H9 (cell line): Measurements from ENCODE around the gene GPC3. TPM values are rescaled to one million over a fixed set of nuclear protein-coding genes. Genes with fewer than 3 reads are reported as not detected.

Experiments
- DNase-seq: peaks from one replicate; pipeline ENCODE4 v3.0.0-alpha.2; 2017
- H2AFZ ChIP-seq: one replicate; pipeline ENCODE4 v1.6.1; 2013; ENCODE audit warnings: mild to moderate bottlenecking, low read length, control low read depth, moderate library complexity
- H2AK5ac ChIP-seq: 2 replicates; pipeline ENCODE4 v1.6.1; 2013; ENCODE audit warnings: low read length, control low read depth, mixed read lengths; ENCODE audit not compliant: insufficient read length
- H2BK120ac ChIP-seq: one replicate; pipeline ENCODE4 v1.6.1; 2013; ENCODE audit warnings: low read depth, mild to moderate bottlenecking, low read length, control low read depth, inconsistent platforms; ENCODE audit not compliant: poor library complexity, severe bottlenecking
- H2BK12ac ChIP-seq: 2 replicates; pipeline ENCODE4 v1.6.1; 2013; ENCODE audit warnings: low read length, control low read depth, mixed read lengths, low read depth; ENCODE audit not compliant: insufficient read length
- H2BK15ac ChIP-seq: 2 replicates; pipeline ENCODE4 v1.6.1; 2013; ENCODE audit warnings: low read depth, low read length, control low read depth
- H2BK20ac ChIP-seq: one replicate; pipeline ENCODE4 v1.6.1; 2013; ENCODE audit warnings: low read depth, mild to moderate bottlenecking, low read length, control low read depth, inconsistent platforms; ENCODE audit not compliant: poor library complexity, severe bottlenecking
- H2BK5ac ChIP-seq: 2 replicates; pipeline ENCODE4 v1.6.1; 2013; ENCODE audit warnings: low read length, control low read depth, mixed read lengths; ENCODE audit not compliant: insufficient read length
- H3K14ac ChIP-seq: 2 replicates; pipeline ENCODE4 v1.6.1; 2013; ENCODE audit warnings: low read length, control low read depth; ENCODE audit not compliant: insufficient read depth
- H3K18ac ChIP-seq: 2 replicates; pipeline ENCODE4 v1.6.1; 2013; ENCODE audit warnings: low read depth, mild to moderate bottlenecking, mixed read lengths, low read length, control low read depth; ENCODE audit not compliant: insufficient read length
- H3K23ac ChIP-seq: 2 replicates; pipeline ENCODE4 v1.6.1; 2013; ENCODE audit warnings: low read length, control low read depth, mixed read lengths, low read depth; ENCODE audit not compliant: insufficient read length
- H3K23me2 ChIP-seq: 2 replicates; pipeline ENCODE4 v1.6.1; 2013; ENCODE audit warnings: low read depth, mild to moderate bottlenecking, mixed read lengths, low read length, control low read depth; ENCODE audit not compliant: insufficient read length, poor library complexity, severe bottlenecking
- H3K27ac ChIP-seq: 2 replicates; pipeline ENCODE4 v1.5.1; 2013; ENCODE audit warnings: low read length, control low read depth, mixed read lengths, low read depth; ENCODE audit not compliant: insufficient read length
- H3K27me3 ChIP-seq: 2 replicates; pipeline ENCODE4 v1.6.1; 2013; ENCODE audit warnings: low read length, control low read depth, inconsistent platforms; ENCODE audit not compliant: insufficient read depth
- H3K4ac ChIP-seq: 2 replicates; pipeline ENCODE4 v1.6.1; 2013; ENCODE audit warnings: low read depth, mild to moderate bottlenecking, control low read depth, inconsistent platforms, low read length, moderate library complexity
- H3K4me1 ChIP-seq: 2 replicates; pipeline ENCODE4 v1.6.1; 2013; ENCODE audit warnings: low read length, control low read depth, inconsistent platforms; ENCODE audit not compliant: insufficient read depth
- H3K4me2 ChIP-seq: 2 replicates; pipeline ENCODE4 v1.6.1; 2013; ENCODE audit warnings: low read length, control low read depth, mixed read lengths; ENCODE audit not compliant: insufficient read length, insufficient read depth
- H3K56ac ChIP-seq: 2 replicates; pipeline ENCODE4 v1.6.1; 2013; ENCODE audit warnings: low read depth, mild to moderate bottlenecking, mixed read lengths, low read length, control low read depth; ENCODE audit not compliant: insufficient read length
- H3K79me1 ChIP-seq: 2 replicates; pipeline ENCODE4 v1.6.1; 2013; ENCODE audit warnings: low read depth, mild to moderate bottlenecking, moderate library complexity, low read length, control low read depth, inconsistent platforms; ENCODE audit not compliant: insufficient read depth, poor library complexity, severe bottlenecking
- H3K79me2 ChIP-seq: 2 replicates; pipeline ENCODE4 v1.6.1; 2013; ENCODE audit warnings: low read length, control low read depth, inconsistent platforms; ENCODE audit not compliant: insufficient read depth
- H3K9ac ChIP-seq: 2 replicates; pipeline ENCODE4 v1.6.1; 2013; ENCODE audit warnings: low read length, control low read depth, mixed read lengths; ENCODE audit not compliant: insufficient read length; ENCODE audit errors: extremely low read depth
- H3K9me3 ChIP-seq: one replicate; pipeline ENCODE4 v1.6.1; 2013; ENCODE audit warnings: low read depth, low read length, inconsistent platforms; ENCODE audit not compliant: control insufficient read depth
- H3T11ph ChIP-seq: one replicate; pipeline ENCODE4 v1.6.1; 2013; ENCODE audit warnings: mild to moderate bottlenecking, low read length, control low read depth, inconsistent platforms
- H4K20me1 ChIP-seq: one replicate; pipeline ENCODE4 v1.6.1; 2013; ENCODE audit not compliant: control insufficient read depth, insufficient read length, insufficient read depth
- H4K5ac ChIP-seq: 2 replicates; pipeline ENCODE4 v1.6.1; 2013; ENCODE audit warnings: low read depth, mild to moderate bottlenecking, mixed read lengths, low read length, control low read depth; ENCODE audit not compliant: insufficient read length
- H4K8ac ChIP-seq: replicated peaks from 2 replicates; pipeline ENCODE4 v1.6.1; 2013; ENCODE audit warnings: low read length, control low read depth, mixed read lengths, low read depth; ENCODE audit not compliant: insufficient read length
- H4K91ac ChIP-seq: 2 replicates; pipeline ENCODE4 v1.6.1; 2013; ENCODE audit warnings: low read depth, mild to moderate bottlenecking, moderate library complexity, mixed read lengths, low read length, control low read depth; ENCODE audit not compliant: insufficient read length
- H3K27ac Mint-ChIP-seq, 3 experiments: 2 replicates in 2 of 3; 3 replicates in 1 of 3; pipeline ENCODE4 v1.8.0; 2020 to 2021; ENCODE audit warnings: mixed read lengths in 3 of 3, mild to moderate bottlenecking in 1 of 3, moderate library complexity in 1 of 3
- H3K27me3 Mint-ChIP-seq: 2 replicates; pipeline ENCODE4 v1.8.0; 2021; ENCODE audit warnings: low read depth, mild to moderate bottlenecking, moderate library complexity, mixed read lengths
- H3K36me3 Mint-ChIP-seq, 3 experiments: 2 replicates in 2 of 3; 3 replicates in 1 of 3; pipeline ENCODE4 v1.8.0; 2020 to 2021; ENCODE audit warnings: low read depth in 3 of 3, mixed read lengths in 3 of 3; ENCODE audit not compliant: insufficient read depth in 1 of 3
- H3K4me1 Mint-ChIP-seq, 2 experiments: 2 replicates each; pipeline ENCODE4 v1.8.0; 2020; ENCODE audit warnings: mixed read lengths in 2 of 2
- H3K4me3 Mint-ChIP-seq, 2 experiments: 2 replicates in 1 of 2; 3 replicates in 1 of 2; pipeline ENCODE4 v1.8.0; 2020 to 2021; ENCODE audit warnings: mild to moderate bottlenecking in 2 of 2, mixed read lengths in 2 of 2, moderate library complexity in 1 of 2
- H3K9me3 Mint-ChIP-seq, 2 experiments: 2 replicates in 1 of 2; 3 replicates in 1 of 2; pipeline ENCODE4 v1.8.0; 2020; ENCODE audit warnings: mild to moderate bottlenecking in 2 of 2, mixed read lengths in 2 of 2, moderate library complexity in 1 of 2
- WGBS: extraction: QIAGEN DNeasy Blood & Tissue Kit; methylation state at CpG from one replicate; pipeline ENCODE4 v1.1.7; 2013; ENCODE audit warnings: missing lambda C conversion rate, low lambda C conversion rate, mixed read lengths; ENCODE audit not compliant: insufficient read length; ENCODE audit errors: extremely low coverage; 5-methylcytosine and 5-hydroxymethylcytosine counted together
- total RNA-seq: library from RNA; stranded (reverse); gene quantifications from 2 replicates; pipeline ENCODE4 v1.2.1, GENCODE V29; 2021
- TF ChIP-seq, protein P1 (sequence below): fragments of 200-600 bp; sonication (generic); conservative IDR thresholded peaks from 3 replicates; pipeline ENCODE4 v1.8.0; 2021; ENCODE audit warnings: antibody characterized with exemption, mild to moderate bottlenecking

Gene GPC3
- total RNA-seq, 1 experiment from 2014 or later = 108 TPM

DNA sequence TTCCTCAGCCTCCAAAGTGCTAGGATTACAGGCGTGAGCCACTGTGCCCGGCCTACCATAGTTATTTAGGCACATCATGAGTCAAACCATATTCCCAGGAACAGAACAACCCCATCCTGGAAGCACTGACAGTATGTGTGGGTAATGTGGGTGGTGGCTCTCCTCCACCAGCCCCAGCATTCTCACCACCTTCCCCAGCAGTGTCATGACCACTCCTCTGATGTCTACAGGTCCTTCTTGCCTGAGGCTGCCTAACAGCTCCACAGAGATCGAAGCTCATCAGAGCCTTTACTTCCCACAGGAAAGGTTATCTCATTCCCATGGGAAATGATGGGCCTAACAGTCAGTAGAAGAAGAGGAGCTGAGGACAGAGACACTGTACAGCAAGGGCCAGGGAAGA, 440.6 kb downstream of the GPC3 start:
- H2BK15ac ChIP-seq = no peak overlapping the region

More for the DNA sequence above, 440.6 kb downstream of the GPC3 start:
- Histone ChIP-seq H4K8ac (no peak overlapping the region), H3K9ac (no peak overlapping the region), H4K5ac (peak overlapping the region; percentile 85), H3K4me2 (no peak overlapping the region), H3K56ac (no peak overlapping the region), H4K20me1 (no peaks in the 10 kb centered on the region), H3K23ac (no peak overlapping the region), H3K79me2 (no peaks in the 10 kb centered on the region), H2BK12ac (peak overlapping the region; percentile 66), H2AFZ (no peak overlapping the region), H3T11ph (peak overlapping the region; percentile 90), H2BK5ac (no peak overlapping the region), H2BK20ac (no peak overlapping the region), H2BK120ac (no peak overlapping the region), H3K14ac (no peak overlapping the region; the same call in 1 of the 2 replicates), H4K91ac (no peak overlapping the region), H3K23me2 (no peaks in the 10 kb centered on the region), H3K27ac (no peak overlapping the region), H3K18ac (peak overlapping the region; percentile 25), H3K4ac (peak overlapping the region; percentile 36), H2AK5ac (peak overlapping the region; percentile 57), H3K4me1 (no peaks in the 10 kb centered on the region), H3K27me3 (no peaks in the 10 kb centered on the region), H3K79me1 (no peaks in the 10 kb centered on the region), H3K9me3 (no peaks in the 10 kb centered on the region)
- Mint-ChIP-seq H3K27me3 (no peaks in the 10 kb centered on the region; the same call in 1 of the 2 replicates), H3K27ac (peak overlapping the region in 1 of 3 experiments; percentile 5; a peak in 1 of 7 replicates), H3K4me1 (peaks cover 21 to 26% of the 10 kb centered on the region in 2 experiments), H3K4me3 (no peak overlapping the region), H3K9me3 (peaks cover 12 to 17% of the 10 kb centered on the region in 2 experiments), H3K36me3 (peaks cover 26 to 47% (median 31%) of the 10 kb centered on the region in 3 experiments)
- no peak for DNase-seq
- no CpG with 5 or more reads among the region's 3 CpGs for WGBS
- TF ChIP-seq, protein P1, sequence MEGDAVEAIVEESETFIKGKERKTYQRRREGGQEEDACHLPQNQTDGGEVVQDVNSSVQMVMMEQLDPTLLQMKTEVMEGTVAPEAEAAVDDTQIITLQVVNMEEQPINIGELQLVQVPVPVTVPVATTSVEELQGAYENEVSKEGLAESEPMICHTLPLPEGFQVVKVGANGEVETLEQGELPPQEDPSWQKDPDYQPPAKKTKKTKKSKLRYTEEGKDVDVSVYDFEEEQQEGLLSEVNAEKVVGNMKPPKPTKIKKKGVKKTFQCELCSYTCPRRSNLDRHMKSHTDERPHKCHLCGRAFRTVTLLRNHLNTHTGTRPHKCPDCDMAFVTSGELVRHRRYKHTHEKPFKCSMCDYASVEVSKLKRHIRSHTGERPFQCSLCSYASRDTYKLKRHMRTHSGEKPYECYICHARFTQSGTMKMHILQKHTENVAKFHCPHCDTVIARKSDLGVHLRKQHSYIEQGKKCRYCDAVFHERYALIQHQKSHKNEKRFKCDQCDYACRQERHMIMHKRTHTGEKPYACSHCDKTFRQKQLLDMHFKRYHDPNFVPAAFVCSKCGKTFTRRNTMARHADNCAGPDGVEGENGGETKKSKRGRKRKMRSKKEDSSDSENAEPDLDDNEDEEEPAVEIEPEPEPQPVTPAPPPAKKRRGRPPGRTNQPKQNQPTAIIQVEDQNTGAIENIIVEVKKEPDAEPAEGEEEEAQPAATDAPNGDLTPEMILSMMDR = no peak
